ENCODE measurements around the gene SYNE3. TPM values are rescaled to one million over a fixed set of nuclear protein-coding genes. Genes with fewer than 3 reads are reported as not detected.
A peak's percentile ranks its signal among the peaks of the same experiment; 100 is the strongest.

The SYNE3 gene, protein sequence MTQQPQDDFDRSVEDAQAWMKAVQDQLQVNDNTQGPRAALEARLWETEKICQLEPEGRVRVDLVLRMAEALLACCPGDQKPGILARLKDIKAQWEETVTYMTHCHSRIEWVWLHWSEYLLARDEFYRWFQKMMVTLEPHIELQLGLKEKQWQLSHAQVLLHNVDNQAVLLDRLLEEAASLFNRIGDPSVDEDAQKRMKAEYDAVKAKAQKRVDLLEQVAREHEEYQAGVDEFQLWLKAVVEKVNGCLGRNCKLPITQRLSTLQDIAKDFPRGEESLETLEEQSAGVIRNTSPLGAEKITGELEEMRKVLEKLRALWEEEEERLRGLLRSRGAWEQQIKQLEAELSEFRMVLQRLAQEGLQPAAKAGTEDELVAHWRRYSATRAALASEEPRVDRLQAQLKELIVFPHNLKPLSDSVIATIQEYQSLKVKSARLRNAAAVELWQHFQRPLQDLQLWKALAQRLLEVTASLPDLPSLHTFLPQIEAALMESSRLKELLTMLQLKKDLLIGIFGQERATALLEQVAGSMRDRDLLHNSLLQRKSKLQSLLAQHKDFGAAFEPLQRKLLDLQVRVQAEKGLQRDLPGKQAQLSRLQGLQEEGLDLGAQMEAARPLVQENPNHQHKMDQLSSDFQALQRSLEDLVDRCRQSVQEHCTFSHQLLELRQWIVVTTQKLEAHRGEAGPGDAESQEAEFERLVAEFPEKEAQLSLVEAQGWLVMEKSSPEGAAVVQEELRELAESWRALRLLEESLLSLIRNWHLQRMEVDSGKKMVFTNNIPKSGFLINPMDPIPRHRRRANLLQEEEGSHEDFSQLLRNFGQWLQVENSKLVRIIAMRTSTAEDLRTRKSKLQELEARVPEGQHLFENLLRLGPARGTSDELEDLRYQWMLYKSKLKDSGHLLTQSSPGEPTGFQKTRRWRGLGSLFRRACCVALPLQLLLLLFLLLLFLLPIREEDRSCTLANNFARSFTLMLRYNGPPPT
- total RNA-seq (2014; rRNA removed) (1.2 and 3.5 TPM in 2 replicates), Bru-seq, nascent RNA (percentile 35 among the genes with signal in this experiment), BruChase-seq, experiment 1, labeled RNA remaining after a 6-hour chase (percentile 43 among the genes with signal in this experiment), BruChase-seq, experiment 2, labeled RNA remaining after a 2-hour chase (percentile 41 among the genes with signal in this experiment)
- long read RNA-seq, partial matches to known transcripts, result 0 of 5 reads
- long read RNA-seq, other reads (novel, unspliced or antisense), result 5 of 5 reads

DNA sequence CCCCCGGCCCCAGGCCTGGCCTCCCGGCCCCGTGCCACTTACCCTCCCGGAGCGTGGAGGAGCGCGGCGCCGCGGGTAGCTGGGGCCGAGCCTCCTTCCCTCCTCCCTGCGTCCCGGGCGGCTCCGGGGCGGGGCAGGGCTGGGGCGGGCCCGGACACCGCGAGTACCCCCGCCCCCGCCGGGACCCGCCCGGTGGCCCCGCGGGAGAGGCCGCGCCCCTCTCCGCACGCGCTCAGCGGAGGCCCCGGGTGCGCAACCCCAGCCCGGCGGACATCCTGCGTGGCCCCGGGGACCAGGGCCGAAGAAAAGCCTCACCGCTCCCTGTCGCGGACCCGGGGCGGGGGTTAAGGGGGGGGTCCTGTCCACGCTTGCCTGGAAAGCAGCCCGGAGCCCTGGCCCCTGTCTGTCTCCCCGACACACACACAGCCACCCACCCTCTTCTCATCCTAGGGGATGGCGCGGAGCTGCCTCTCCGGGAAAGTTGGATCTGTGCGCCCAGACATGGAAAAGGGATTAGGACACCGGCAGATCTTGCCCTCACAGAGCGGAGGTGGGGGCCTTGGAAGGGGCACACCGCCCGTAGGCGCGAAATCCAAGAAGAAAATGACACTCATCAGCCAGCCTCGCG is at the start of gene SYNE3:
SYNE3 (minus strand) TSS at position 97 of the 628 bp plus-strand sequence. CDS start 40,829 bp downstream, outside the sequence.
- no TSS peak for BruUV-seq (replicated peaks)
- intact Hi-C loops (cut with micrococcal nuclease), result no loop called here
- peak within 1 kb of the TSS; percentile 91 for H2AFZ ChIP-seq (ENCODE audit: low read length)
- H3K4me1 ChIP-seq (ENCODE audit: insufficient read depth, low read length), result peaks cover 20% of the 10 kb centered on the region
- H3K9ac ChIP-seq (ENCODE audit: low read length), result peak within 1 kb of the TSS; percentile 47
- H4K20me1 ChIP-seq (ENCODE audit: low read length), result no peaks in the 10 kb centered on the region
- H3F3A ChIP-seq (ENCODE audit: low read length, unreplicated experiment), result no peaks in the 10 kb centered on the region
- no peaks in the 10 kb centered on the region for H3K9me3 ChIP-seq (ENCODE audit: low read length)
- peak; percentile 75 for ATAC-seq
- H3K27ac ChIP-seq (ENCODE audit: low read length), result no peak within 1 kb of the TSS
- ChIA-PET POLR2A (ENCODE audit: unreplicated experiment) (interaction anchor here (0.5 kb wide), 1 partner anchor 24 kb away, joined by 3 read pairs; no protein-coding TSS in a partner anchor), CTCF (interaction anchor here (0.6 kb wide), 2 partner anchors 64 to 71 kb away, joined by 3 read pairs; no protein-coding TSS in a partner anchor)
- no peaks in the 10 kb centered on the region for H3K27me3 ChIP-seq (ENCODE audit: low read length)
- TF ChIP-seq EZH2 (IDR thresholded peaks at IDR 0.05; ENCODE audit: low read length, unreplicated experiment) (no peak), EZH2phosphoT487 (IDR thresholded peaks at IDR 0.05; ENCODE audit: borderline replicate concordance, low read length) (no peak)
- TF ChIP-seq, protein P1, sequence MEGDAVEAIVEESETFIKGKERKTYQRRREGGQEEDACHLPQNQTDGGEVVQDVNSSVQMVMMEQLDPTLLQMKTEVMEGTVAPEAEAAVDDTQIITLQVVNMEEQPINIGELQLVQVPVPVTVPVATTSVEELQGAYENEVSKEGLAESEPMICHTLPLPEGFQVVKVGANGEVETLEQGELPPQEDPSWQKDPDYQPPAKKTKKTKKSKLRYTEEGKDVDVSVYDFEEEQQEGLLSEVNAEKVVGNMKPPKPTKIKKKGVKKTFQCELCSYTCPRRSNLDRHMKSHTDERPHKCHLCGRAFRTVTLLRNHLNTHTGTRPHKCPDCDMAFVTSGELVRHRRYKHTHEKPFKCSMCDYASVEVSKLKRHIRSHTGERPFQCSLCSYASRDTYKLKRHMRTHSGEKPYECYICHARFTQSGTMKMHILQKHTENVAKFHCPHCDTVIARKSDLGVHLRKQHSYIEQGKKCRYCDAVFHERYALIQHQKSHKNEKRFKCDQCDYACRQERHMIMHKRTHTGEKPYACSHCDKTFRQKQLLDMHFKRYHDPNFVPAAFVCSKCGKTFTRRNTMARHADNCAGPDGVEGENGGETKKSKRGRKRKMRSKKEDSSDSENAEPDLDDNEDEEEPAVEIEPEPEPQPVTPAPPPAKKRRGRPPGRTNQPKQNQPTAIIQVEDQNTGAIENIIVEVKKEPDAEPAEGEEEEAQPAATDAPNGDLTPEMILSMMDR (conservative IDR thresholded peaks at IDR 0.05; ENCODE audit: low read depth, low read length), result no peak
- peak within 1 kb of the TSS; percentile 75 for H3K4me3 ChIP-seq (ENCODE audit: low read length)
- H3K9me2 ChIP-seq (replicated peaks; ENCODE audit: low read length), result no peaks in the 10 kb centered on the region
- peak; percentile 45 for DNase-seq
- H3K36me3 ChIP-seq (ENCODE audit: low read depth, low read length), result no peaks in the 10 kb centered on the region
- H3K4me2 ChIP-seq (ENCODE audit: low read length), result peak within 1 kb of the TSS; percentile 97
- no peaks in the 10 kb centered on the region for H3K79me2 ChIP-seq (ENCODE audit: low read length)

DNA sequence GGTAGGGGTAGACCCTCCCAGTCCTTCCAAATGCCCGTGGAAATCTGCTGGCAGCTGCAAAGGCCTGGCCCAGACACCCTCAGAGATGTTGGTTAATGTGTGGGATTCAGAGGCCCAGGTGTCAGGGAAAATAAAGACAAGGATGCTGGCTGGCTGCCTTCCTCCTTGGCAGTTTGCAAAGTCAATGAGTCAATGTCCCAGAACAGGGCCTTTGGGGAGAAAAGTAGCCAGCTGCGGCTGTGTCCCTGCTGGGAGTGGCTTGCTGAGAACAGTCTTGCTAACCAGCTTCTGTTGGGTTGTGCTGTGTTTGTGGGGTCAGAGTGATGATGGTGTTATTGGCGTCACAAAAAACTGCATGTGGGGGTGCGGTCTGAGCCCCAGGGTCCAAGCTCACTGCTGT is 47.6 kb upstream of the SYNE3 start:
- Histone ChIP-seq H3K4me2 (ENCODE audit: low read length) (no peak overlapping the region), H3K27ac (ENCODE audit: low read length) (no peak overlapping the region), H2AFZ (ENCODE audit: low read length) (no peak overlapping the region), H3K9me3 (ENCODE audit: low read length) (no peaks in the 10 kb centered on the region), H3K9me2 (replicated peaks; ENCODE audit: low read length) (no peaks in the 10 kb centered on the region), H3K4me3 (ENCODE audit: low read length) (no peak overlapping the region), H4K20me1 (ENCODE audit: low read length) (no peaks in the 10 kb centered on the region), H3K9ac (ENCODE audit: low read length) (no peak overlapping the region), H3K36me3 (ENCODE audit: low read depth, low read length) (no peaks in the 10 kb centered on the region), H3F3A (ENCODE audit: low read length, unreplicated experiment) (no peaks in the 10 kb centered on the region), H3K79me2 (ENCODE audit: low read length) (no peaks in the 10 kb centered on the region), H3K4me1 (ENCODE audit: insufficient read depth, low read length) (no peaks in the 10 kb centered on the region), H3K27me3 (ENCODE audit: low read length) (peaks cover 15% of the 10 kb centered on the region)
- DNase-seq (no peak), ATAC-seq (no peak)
- TF ChIP-seq EZH2 (IDR thresholded peaks at IDR 0.05; ENCODE audit: low read length, unreplicated experiment), result no peak
- TF ChIP-seq EZH2phosphoT487 (IDR thresholded peaks at IDR 0.05; ENCODE audit: borderline replicate concordance, low read length), result no peak
- TF ChIP-seq, protein P1 (conservative IDR thresholded peaks at IDR 0.05; ENCODE audit: low read depth, low read length), result no peak
- intact Hi-C loops (cut with micrococcal nuclease), result loop anchor here (10.0 kb wide), 1 partner anchor 531 kb away; no protein-coding TSS in a partner anchor
- BruUV-seq (replicated peaks), result no TSS peak
- CTCF ChIA-PET, result interaction anchor here (0.6 kb wide), 1 partner anchor 12 kb away, joined by 3 read pairs; no protein-coding TSS in a partner anchor
- POLR2A ChIA-PET (ENCODE audit: unreplicated experiment), result no interaction called here
